OCI-LY3 (cell line): Measurements from ENCODE around the gene SAMD11.

Source experiments
- EZH2phosphoT487 ChIP-seq: fragments of 200-600 bp; shearing (Covaris generic); IDR thresholded peaks from 2 replicates; pipeline ENCODE4 v1.6.1; 2018; ENCODE audit warnings: antibody characterized with exemption, mixed run types, low read depth
- TF ChIP-seq, protein P1 (sequence below): fragments of 200-600, 300-600 bp; sonication (generic); IDR thresholded peaks from 2 replicates; pipeline ENCODE4 v1.5.1; 2014; ENCODE audit warnings: antibody characterized with exemption, low read length, low read depth

- TF ChIP-seq, protein P1, sequence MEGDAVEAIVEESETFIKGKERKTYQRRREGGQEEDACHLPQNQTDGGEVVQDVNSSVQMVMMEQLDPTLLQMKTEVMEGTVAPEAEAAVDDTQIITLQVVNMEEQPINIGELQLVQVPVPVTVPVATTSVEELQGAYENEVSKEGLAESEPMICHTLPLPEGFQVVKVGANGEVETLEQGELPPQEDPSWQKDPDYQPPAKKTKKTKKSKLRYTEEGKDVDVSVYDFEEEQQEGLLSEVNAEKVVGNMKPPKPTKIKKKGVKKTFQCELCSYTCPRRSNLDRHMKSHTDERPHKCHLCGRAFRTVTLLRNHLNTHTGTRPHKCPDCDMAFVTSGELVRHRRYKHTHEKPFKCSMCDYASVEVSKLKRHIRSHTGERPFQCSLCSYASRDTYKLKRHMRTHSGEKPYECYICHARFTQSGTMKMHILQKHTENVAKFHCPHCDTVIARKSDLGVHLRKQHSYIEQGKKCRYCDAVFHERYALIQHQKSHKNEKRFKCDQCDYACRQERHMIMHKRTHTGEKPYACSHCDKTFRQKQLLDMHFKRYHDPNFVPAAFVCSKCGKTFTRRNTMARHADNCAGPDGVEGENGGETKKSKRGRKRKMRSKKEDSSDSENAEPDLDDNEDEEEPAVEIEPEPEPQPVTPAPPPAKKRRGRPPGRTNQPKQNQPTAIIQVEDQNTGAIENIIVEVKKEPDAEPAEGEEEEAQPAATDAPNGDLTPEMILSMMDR = no peak
- TF ChIP-seq EZH2phosphoT487 = no peak
These were observed 41.2 kb downstream of the SAMD11 start for GRCh38 chr1:964691-965525.
